BJ (cell line): ENCODE results near the gene NKAPL. TPM values are rescaled to one million over a fixed set of nuclear protein-coding genes. Genes with fewer than 3 reads are reported as not detected.

Experiments
- CTCF ChIA-PET: fragments of 350-600 bp; formaldehyde crosslinking; extraction: SDS; loops from one replicate; lab custom pipeline; 2021; ENCODE audit warnings: antibody characterized with exemption, inconsistent platforms; lab: Yijun Ruan, JAX
- POLR2A ChIA-PET: fragments of 300-600 bp; sonication (Branson Sonifier 250); formaldehyde crosslinking; extraction: SDS; loops from one replicate; lab custom pipeline; 2021; ENCODE audit warnings: antibody characterized with exemption; lab: Charles Lee
- DNase-seq: peaks from one replicate; pipeline ENCODE4 v3.0.0-alpha.2; 2011; ENCODE audit warnings: low read depth
- H3K27me3 ChIP-seq: 2 replicates; pipeline ENCODE4 v1.6.0; 2011; ENCODE audit warnings: low read length; ENCODE audit not compliant: control insufficient read depth, insufficient read depth
- H3K36me3 ChIP-seq: 2 replicates; pipeline ENCODE4 v1.5.1; 2011; ENCODE audit warnings: low read length; ENCODE audit not compliant: control insufficient read depth, insufficient read depth
- H3K4me3 ChIP-seq: 2 replicates; pipeline ENCODE4 v1.5.1; 2011; ENCODE audit warnings: low read depth, mild to moderate bottlenecking, control low read depth, low read length
- CTCF ChIP-seq: IDR thresholded peaks from 2 replicates; pipeline ENCODE4 v1.5.1; 2011; ENCODE audit warnings: low read depth, mild to moderate bottlenecking, control low read depth, inconsistent platforms, low read length, moderate library complexity; ENCODE audit not compliant: insufficient read depth
- polyA plus RNA-seq: library from polyadenylated mRNA; depleted of rRNA; stranded (reverse); fragments of >200 nt; gene quantifications from 2 replicates; pipeline ENCODE4 v1.2.3, GENCODE V29; 2011

Gene NKAPL
- polyA plus RNA-seq, 1 experiment = 0.72 TPM

GRCh38 chr6:28245206-28245941, 13.7 kb upstream of the NKAPL start:
- TF ChIP-seq CTCF = no peak
- no peak for DNase-seq
- ChIA-PET CTCF (interaction anchor here (0.6 kb wide), 1 partner anchor 29 kb away, joined by 3 read pairs; no protein-coding TSS in a partner anchor), POLR2A (no interaction called here)
- Histone ChIP-seq H3K4me3 (no peak overlapping the region), H3K27me3 (no peaks in the 10 kb centered on the region), H3K36me3 (peaks cover 7% of the 10 kb centered on the region)

- Histone ChIP-seq H3K4me3 (no peak overlapping the region), H3K36me3 (peaks cover 7% of the 10 kb centered on the region), H3K27me3 (no peaks in the 10 kb centered on the region)
- no peak for DNase-seq
- POLR2A ChIA-PET = no interaction called here
- no peak for TF ChIP-seq CTCF
- CTCF ChIA-PET = interaction anchor here (1.7 kb wide), 1 partner anchor 107 kb away, joined by 5 read pairs; no protein-coding TSS in a partner anchor
Observed at GRCh38 chr6:28248916-28249315, 10.2 kb upstream of the NKAPL start.

DNA sequence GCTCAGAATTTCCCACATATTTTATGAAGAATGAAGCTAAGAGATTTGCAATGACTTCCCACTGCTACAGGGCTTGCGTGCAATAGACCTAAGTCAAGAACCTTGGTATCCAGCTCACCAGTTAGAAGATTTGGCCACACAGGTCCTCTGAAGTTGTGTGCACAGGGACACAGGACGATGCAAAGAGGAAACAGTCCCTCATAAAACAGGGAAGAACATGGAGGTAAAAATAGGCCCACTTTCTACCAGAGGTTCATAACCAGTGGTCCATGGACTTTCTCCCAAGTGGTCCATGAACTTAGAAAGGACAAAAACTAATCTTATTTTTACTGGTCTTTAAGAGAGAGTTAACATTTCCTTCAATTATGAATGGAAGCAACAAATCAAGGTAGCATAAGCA, 8.3 kb upstream of the NKAPL start:
- TF ChIP-seq CTCF = no peak
- no peak for DNase-seq
- ChIA-PET CTCF (no interaction called here), POLR2A (no interaction called here)
- Histone ChIP-seq H3K27me3 (no peaks in the 10 kb centered on the region), H3K36me3 (peaks cover 5% of the 10 kb centered on the region), H3K4me3 (0 out of 2 replicates have a peak overlapping the region, but pooled peaks have one; percentile 87)

- peaks cover 3% of the 10 kb centered on the region; the same call in 1 of the 2 replicates for H3K36me3 ChIP-seq
- CTCF ChIA-PET = interaction anchor here (1.0 kb wide), 1 partner anchor 105 kb away, joined by 3 read pairs; no protein-coding TSS in a partner anchor
- DNase-seq = no peak
- no peak for TF ChIP-seq CTCF
- POLR2A ChIA-PET = interaction anchor here (1.2 kb wide), 1 partner anchor 16 kb away, joined by 7 read pairs; the partner anchor contains the start of gene ZSCAN26
- peak overlapping the region; percentile 87 for H3K4me3 ChIP-seq
- no peaks in the 10 kb centered on the region for H3K27me3 ChIP-seq
Observed at GRCh38 chr6:28251661-28252008, 7.5 kb upstream of the NKAPL start.
